GM21515 (cell line): ENCODE results near the gene GADD45A.
A peak's percentile ranks its signal among the peaks of the same experiment; 100 is the strongest.

Source experiments
- ATAC-seq: cut with Tn5 transposase; IDR thresholded peaks from one replicate; pipeline ENCODE4 v1.9.1; 2021; ENCODE audit not compliant: unreplicated experiment

Gene GADD45A

GRCh38 chr1:67666636-67667035 is 18.4 kb upstream of the GADD45A start:
- ATAC-seq = no peak

DNA sequence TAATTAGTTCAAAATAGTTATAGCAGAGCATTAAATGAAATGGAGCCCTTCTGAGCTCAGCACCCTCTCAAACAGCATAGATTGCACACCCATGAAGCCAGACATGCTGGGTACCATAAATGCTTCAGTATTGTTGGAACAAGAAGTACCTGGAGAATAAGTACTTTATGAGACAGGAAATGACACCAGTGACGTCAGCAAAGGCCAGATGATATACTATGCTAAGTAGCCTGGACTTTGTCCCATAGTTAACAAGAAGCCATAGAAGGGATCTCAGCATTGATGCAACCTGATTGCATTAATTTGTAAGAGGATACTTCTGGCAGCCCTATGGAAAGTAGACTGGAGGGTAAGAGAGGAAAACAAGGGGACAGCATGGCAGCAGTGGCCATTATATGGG is 16.3 kb upstream of the GADD45A start:
- ATAC-seq = no peak

GRCh38 chr1:67672260-67672803 is 12.7 kb upstream of the GADD45A start:
- no peak for ATAC-seq

GRCh38 chr1:67673468-67674201 is 11.4 kb upstream of the GADD45A start:
- ATAC-seq = no peak

- no peak for ATAC-seq
Measured at GRCh38 chr1:67674260-67675011, 10.6 kb upstream of the GADD45A start.

- ATAC-seq = no peak
Measured at GRCh38 chr1:67675800-67676199, 9.2 kb upstream of the GADD45A start.

DNA sequence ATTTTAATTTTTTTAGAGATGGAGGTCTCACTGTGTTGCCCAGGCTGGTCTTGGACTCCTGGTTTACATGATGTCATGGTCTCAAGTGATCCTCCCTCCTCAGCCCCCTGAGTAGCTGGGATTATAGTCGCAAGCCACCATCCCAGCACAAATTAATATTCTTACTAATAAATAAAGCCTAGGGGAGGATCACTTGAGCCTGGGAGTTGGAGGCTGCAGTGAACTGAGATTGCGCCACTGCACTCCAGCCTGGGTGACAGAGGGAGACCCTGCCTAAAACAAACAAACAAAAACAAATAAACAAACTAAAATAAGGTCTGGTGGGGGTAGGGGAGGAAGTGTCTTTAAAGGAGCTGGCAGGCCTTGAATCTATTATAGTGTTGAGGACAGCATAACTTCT is 8.7 kb upstream of the GADD45A start:
- ATAC-seq = no peak

DNA sequence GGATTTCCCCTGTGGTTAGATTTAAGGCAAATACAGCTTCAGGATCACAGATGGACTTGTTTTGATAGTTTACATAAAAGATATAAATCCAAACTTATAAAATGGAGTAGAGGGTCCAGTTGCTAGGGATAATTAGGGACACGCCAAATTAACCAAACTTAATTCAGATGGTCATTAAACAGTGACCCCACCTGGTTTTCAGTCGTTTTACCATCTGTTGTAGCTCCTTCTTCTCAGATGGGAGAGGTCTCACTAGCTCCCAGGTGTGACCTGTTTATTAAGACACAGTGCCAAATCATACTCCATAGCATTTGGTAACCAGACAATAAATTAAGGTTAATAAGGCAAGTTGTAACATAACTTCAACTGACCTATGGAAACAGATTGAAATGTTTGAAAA is 8.1 kb upstream of the GADD45A start:
- ATAC-seq = no peak

GRCh38 chr1:67677408-67677807 is 7.6 kb upstream of the GADD45A start:
- no peak for ATAC-seq

- no peak for ATAC-seq
Measured at GRCh38 chr1:67677930-67678329, 7.1 kb upstream of the GADD45A start.

GRCh38 chr1:67679691-67680090 is 5.3 kb upstream of the GADD45A start:
- no peak for ATAC-seq

DNA sequence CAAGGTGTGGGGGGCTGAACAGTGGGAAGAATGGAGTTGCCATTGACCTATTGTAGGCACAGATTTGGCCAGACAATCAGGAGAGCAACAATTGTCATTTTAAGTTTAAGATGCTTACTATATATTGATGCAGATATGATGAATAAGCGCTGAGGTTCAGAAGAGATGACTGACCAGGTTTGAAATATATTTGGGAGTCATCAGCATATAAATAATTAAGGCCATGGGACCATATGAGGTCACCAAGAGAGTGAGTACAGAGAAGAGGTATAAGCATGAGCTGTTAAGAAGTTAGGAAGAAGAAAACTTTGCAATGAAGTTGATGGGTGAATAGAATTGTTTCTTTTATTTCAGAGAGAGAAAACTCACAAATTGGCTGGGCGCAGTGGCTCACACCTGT is 4.5 kb upstream of the GADD45A start:
- no peak for ATAC-seq

GRCh38 chr1:67682659-67683197 is 2.3 kb upstream of the GADD45A start:
- ATAC-seq = no peak

- no peak for ATAC-seq
Measured at GRCh38 chr1:67683316-67683715, 1.7 kb upstream of the GADD45A start.

DNA sequence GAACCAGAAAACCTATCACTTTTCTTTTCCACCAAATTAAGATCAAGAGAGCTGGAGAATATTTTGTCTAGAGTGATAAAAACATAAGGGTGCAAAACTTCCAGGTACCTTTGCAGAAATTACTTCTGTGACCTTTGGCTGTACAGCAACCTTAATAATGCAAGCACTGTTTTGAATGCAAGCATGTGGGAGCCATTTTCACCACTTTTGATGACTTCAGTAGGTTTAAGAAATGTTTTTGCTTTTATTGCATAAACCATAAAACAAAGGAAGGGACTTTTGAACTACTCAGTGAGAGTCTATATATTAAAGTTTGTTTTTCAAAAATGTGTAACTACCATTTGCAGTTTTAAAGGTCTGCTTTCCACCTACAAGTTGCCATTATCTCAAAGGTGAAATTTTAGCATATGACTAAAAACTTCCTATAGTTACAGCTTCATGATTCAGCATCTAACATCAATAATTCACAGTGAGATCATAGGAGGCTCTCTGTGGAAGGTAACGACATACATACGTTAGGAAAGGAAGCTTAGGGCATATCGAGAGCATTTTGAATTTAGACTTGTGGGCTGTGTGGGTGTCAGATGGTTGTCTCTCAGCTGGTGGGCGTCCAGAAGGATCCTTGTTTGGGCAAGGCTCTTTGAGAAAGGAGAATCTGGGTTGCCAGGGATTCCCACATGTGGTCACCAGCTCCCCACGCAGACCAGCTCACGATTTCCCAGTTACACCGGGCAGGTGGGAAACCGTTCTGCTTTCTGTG is 1.1 kb upstream of the GADD45A start:
- no peak for ATAC-seq

DNA sequence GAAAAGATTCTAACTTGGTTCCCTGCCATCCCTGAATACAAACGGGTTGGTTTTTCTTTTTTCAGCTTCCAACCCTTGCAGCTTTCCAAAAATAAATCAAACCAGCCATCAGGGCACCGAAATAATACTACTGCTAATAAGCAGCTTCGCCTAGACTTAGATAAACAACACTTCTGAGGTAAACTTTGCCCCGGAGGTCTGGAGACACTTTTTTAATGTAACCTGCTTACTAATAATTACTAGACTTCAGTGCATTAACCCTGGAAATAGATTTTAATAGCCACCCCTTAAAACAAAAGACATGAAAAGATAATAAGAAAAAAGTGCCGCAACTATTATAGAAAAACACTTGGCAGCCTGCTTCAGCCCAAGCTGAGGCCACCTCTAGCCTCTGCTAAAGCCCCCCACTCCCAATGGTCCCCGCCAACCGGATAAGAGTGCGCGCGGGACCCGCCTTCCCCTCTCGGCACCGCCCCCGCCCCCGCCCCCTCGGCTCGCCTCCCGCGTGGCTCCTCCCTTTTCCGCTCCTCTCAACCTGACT is 405 bp upstream of the GADD45A start:
- ATAC-seq = no peak

DNA sequence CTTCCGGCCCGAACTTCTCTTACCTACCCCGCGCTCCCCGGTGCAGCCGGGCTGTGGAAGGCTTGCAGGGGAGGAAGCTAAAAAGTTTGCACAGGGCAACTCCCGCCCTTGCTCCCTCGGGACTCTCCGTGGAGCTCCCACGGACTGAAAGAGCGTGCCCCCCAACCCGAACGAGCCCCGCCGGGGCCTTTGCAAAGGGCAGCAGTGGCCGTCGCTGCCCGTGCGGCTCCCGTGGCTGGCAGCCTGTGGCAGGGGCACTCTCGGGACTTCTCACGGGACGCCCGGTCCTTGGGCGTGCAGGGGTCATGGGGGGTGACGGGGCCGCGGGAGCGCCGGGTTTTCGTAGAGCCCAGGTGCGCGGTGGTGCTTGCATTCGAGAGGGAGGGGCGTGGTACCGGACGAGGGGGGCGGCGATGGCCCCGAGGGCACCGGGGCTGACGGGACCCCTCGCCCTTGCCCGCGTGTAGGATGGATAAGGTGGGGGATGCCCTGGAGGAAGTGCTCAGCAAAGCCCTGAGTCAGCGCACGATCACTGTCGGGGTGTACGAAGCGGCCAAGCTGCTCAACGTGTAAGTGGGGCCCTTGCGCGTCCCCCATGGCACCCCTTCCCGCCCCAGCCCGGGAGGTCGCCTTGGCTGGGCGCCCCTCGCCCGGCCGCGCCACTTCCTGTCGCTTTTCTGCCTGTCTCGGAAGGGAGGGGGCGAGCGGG is 711 bp downstream of the GADD45A start:
- peak; percentile 16 for ATAC-seq

- ATAC-seq = peak; percentile 29
Measured at GRCh38 chr1:67686267-67687197, 1.5 kb downstream of the GADD45A start.

GRCh38 chr1:67687198-67687545 is 2.2 kb downstream of the GADD45A start:
- no peak for ATAC-seq
